GF-D8 (cell line): ENCODE measurements around the gene OR10R2.
"Not testable (repeated sequence)": the region's sequence is repeated elsewhere in the genome, so short reads cannot be mapped to it uniquely, and the experiment has no call there.

ENCODE experiments used
- DNase-seq: peaks from one replicate; lab custom pipeline; 2025; lab: John Stamatoyannopoulos, UW

The OR10R2 gene

DNA sequence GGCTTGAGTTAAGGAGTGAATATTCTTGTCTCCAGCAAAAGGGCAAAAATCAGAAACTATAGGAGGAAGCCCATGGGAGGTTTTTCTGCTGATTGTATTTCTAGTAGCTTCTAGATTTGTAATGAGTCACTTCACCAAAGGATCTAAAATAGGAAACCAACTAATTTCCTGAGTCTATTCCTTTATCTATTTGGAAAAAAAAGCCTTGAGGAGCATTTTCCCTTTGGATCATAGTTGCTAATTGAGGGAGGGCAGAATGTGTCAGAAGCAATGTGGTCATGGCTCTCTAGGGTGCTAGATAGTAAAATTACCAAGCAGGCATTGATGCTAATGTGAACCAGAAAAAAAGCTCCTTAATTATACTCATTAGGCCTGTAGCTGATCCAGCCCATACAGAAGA lies at the start of gene OR10R2:
OR10R2 (plus strand) TSS at position 301 of the 400 bp plus-strand sequence. CDS start 106 bp downstream, outside the sequence.
- no peak for DNase-seq

- DNase-seq = no peak
These were observed 47.0 kb upstream of the OR10R2 start for GRCh38 chr1:158425027-158425426.

DNA sequence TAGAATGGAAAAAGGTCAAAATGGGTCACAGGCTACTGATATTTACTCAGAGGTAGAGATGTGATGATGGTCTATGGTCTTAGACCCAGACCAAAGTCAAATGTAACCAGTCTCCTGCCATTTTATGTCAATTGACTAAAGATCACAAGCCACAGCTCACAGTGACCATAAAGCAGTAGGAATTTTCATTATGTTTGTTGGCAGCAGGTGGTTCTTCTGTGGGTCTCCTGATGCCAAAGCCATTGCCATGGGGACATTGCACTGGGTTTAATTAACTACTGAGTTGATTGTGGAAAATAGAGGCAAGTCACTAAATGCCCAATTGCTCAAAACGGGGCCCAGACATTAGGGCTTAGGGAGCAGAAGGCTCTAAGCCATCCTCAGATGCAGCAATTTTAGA lies 45.9 kb upstream of the OR10R2 start, which contains the start of gene OR10K2:
OR10K2 (minus strand) TSS at position 101 of the 400 bp plus-strand sequence. CDS start 5,371 bp downstream, outside the sequence.
- no peak for DNase-seq

DNA sequence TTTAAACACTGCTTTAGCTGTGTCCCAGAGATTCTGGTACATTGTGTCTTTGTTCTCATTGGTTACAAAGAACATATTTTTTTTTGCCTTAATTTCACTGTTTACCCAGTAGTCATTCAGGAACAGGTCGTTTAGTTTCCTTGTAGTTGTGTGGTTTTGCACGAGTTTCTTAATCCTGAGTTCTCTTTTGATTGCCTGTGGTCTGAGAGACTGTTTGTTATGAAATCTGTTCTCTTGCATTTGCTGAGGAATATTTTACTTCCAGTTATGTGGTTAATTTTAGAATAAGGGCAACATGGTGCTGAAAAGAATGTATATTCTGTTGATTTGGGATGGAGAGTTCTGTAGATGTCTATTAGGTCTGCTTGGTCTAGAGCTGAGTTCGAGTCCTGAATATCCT lies 41.9 kb upstream of the OR10R2 start:
- DNase-seq = not testable (repeated sequence)

DNA sequence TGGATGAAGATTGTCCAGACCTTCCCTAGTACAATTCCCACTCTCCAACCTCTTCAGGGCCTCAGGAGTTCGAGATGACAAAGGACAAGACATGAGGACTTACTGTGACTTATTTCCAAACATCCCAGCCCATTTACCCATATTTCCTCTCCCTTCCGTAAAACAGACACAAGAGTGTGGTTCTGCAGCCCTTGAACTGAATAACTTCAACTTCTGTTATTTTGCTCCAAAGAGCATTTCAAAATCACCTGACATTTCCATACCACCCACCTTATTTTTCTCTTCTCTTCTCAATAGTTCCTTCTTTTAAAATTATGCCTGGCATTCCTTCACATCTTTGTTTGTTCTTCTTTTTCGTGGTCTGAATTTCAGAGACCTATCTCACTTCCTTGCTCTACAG lies 37.3 kb upstream of the OR10R2 start:
- no peak for DNase-seq

DNA sequence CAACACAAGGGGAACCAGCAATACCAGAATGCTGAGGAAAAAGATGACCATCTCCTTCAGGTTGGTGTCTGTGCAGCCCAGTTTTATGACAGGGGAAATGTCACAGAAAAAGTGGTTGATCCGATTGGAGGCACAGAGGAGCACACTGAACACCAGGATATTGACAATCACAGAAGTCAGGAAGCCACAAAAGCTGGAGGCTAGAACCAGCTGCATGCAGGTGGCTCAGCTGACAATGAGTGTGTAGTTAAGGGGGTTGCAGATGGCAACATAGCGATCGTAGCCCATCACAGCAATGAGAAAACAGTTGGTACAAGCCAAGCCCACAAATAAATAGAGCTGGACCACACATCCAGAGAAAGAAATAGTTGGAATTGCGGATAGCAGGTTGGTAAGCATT lies 26.6 kb upstream of the OR10R2 start:
- no peak for DNase-seq

DNA sequence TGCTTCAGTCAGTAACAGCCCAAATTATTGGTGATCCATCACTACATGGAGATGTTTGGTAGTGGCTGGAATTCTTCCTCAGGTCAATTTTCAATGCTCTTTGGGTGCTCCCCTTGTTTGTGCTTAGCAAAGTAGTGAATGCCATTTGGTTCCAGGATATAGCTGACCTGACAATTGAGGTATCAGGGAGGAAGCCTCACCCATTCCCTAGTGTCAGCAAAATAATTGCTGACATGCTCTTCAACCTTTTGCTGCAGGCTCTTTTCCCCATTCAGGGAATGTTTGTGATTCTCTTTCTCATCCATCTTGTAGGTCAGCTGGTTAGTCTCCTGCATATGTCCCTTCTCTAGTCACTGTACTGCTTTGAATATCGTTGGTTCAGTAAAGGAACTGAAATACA lies 17.5 kb upstream of the OR10R2 start:
- no peak for DNase-seq

GRCh38 chr1:158457246-158457645 lies 14.8 kb upstream of the OR10R2 start:
- no peak for DNase-seq

DNA sequence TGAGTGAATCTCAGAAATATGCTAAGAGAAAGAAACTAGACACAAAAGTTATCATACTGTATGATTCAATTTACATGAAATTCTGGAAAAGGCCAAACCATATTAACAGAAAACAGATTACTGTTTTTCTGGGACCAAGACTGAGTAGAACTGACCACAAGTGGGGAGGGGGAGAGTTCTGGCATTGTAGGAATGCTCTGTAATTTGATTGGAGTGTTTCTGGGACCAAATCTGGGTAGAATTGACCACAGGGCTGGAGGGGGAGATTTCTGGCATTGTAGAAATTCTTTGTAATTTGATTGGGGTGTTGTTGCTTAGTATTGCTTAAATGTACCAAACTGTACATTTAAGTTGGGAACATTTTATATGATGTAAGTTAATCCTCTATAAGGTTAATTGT lies 13.8 kb upstream of the OR10R2 start:
- no peak for DNase-seq

- no peak for DNase-seq
These were observed 10.5 kb upstream of the OR10R2 start, which contains the start of gene OR10K1 for GRCh38 chr1:158461534-158461933. Gene OR10K1, plus strand, starts transcription at chr1:158461834. Its CDS starts 3,728 bp downstream, at chr1:158465562.

DNA sequence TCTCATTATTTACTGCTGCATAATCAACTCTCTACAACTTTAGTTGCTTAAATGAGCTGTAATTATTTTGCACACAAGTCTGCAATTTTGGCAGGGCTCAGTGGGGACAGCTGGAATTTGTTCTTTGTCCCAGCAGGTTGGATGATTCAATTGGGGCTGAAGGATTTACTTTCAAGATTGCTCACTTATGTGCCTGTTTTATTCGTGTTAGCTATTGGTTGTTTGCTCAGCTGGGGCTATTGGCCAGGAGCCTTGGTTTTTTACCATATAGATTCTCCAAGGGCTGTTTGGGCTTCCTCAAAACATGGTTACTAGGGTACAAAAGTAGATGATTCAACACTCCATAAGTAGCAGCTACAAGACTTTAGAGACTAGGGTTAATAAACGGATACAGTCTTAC lies 13.4 kb downstream of the OR10R2 start:
- DNase-seq = no peak

DNA sequence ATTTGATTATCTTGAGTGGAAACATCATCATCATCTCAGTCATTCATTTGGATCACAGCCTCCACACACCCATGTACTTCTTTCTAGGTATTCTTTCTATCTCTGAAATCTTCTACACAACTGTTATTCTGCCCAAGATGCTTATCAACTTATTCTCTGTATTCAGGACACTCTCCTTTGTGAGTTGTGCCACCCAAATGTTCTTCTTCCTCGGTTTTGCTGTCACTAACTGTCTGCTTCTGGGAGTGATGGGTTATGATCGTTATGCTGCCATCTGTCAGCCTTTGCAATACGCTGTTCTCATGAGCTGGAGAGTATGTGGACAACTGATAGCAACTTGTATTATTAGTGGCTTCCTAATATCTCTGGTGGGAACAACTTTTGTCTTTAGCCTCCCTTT lies 19.3 kb downstream of the OR10R2 start:
- DNase-seq = no peak

DNA sequence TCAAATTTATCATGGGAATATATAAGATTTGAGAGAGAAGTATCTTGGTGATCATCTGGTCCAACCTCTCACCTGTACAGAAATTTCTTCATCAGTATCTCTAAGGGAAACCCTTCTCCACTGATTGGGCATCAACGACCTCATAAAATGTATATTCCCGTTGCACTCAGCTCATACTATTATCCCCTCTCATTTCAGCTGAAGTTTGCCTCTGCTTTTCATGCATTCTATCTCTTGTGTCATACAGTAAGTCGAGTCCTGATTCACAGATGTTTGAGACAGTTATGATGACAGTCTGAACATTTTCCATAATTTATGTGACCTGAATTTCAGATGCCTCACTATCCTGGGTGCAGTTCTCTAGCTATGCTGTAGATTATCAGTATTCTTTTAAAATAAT lies 21.0 kb downstream of the OR10R2 start:
- DNase-seq = no peak

DNA sequence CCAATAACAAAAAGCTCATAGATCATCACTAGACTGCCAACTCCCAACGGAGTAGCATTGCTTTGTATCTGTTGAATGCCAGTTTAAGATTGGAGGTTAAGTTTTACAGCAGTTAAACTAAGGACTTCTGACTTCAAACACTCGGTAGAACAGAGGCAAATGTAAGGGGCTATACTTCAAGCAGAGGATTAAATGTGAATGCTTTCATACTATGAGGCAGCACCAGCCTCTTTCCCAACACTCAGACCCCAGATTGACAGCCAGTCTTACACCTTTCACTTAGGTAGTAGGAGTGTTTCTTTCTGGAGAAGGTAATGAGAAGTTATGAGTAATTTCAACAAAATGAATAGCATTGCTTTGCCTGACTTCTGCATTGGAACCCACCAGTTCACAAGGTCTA lies 22.8 kb downstream of the OR10R2 start:
- DNase-seq = no peak

DNA sequence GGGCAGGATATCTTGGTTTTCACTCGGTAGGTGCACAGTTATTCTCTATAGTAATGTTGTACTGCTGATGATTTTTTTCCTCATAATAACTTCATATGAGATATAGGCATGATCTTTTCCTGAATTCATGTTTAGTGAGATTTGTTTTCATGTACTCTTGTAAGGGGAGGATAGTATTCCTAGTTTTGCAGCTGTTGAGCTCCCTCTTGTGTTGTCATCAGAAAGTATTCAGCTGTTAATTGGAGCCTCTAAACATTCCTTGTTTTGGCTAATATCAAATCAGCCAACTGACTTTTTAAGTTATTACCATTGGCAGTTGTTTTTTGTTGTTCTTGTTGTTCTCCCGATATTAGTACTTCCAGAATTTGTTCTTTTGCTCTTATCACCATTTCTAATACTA lies 24.4 kb downstream of the OR10R2 start:
- no peak for DNase-seq

DNA sequence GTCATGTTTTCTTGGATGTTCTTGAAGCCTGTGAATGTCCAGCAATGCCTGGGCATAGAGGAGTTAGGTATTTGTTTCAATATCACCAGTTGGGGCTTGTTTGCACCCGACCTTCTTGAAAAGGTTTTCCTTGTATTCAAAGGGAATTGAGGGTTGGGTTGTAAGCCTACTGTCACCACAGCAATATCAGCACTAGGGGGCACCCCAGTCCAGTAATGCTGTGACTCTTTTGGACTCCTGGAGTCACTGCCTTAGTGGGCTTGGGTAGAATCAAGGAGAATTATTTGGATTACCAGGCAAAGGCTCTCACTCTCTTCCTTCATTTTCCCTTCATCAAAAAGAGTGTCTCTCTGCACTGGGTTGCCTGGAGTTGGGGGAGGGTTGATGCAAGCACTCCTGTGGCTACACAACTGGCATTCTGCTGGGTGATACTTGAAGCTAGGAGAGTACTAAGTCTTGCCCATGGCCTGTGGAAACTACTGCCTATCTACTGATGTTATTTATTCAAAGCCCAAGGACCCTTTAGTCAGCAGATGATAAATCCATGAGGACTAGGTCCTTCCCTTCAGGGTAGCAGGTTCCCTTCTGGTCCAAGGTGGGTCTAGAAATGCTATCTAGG lies 34.5 kb downstream of the OR10R2 start:
- no peak for DNase-seq

DNA sequence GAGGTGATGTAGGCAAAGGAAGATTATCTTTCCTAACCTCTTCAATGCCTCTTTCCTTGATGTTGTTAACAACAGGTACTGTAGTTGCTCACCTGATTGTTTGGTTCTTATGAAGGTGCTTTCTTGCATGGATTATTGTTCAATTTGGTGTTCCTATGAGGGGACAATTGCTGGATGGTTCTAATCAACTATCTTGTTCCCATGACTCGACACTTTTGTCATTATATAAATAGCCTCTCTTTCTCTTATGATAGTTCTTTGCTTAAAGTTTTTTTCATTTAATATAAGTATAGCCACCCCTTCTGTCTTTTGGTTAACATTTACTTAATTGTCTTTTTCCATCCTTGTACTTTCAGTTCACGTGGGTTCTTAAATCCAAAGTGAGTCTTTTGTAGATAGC lies 35.5 kb downstream of the OR10R2 start:
- no peak for DNase-seq

DNA sequence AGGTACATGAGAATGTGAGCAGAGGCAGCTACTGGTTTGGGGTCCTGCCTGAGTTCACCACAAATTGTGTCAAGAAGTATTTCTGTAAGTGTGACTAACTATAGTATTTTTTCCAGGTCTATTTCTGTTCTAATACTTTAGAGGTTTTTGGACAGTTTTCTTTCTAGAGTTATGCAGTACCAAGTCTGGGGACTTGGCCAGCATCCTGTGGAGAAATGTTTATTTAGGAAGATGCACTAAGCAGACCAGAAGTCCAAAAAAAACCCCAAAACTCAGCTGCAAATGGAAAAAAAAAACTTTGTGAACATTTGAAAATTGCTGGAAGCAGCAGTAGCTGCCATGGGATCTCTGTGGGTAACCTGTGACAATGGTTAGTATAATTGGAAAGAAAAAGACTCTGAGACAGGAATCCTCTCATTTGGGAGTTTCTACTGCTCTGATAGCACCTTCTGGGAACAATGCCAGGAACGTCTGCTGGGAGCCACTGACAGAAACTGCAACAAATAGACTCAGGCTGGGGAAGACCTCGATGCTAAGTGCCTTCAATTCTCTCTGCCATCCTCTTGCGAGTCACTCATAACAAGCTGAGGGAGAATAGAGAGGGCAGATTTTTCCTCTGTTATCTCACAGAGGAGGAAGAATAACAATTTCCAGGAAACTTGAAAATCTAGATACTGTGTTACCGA lies 37.6 kb downstream of the OR10R2 start:
- DNase-seq = no peak

DNA sequence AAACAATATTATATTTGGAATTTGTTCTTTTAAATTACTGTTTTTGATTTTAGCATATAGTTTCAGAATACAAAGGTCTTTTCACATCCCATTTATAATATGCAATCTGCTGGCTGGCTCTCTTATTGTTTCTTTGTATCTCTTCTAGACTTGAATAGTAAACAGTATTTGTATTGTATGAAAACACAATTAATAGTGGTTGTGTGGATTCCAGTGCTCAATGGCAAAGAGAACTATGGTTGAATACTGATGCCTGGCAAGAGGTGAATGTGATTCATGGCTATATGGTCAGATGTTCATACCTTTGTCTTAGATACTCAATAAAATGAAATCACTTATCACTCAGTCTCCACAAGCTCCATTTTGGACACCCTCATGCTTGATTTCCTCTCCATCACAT lies 44.9 kb downstream of the OR10R2 start:
- DNase-seq = no peak

- no peak for DNase-seq
These were observed 48.0 kb downstream of the OR10R2 start for GRCh38 chr1:158520021-158520420.

DNA sequence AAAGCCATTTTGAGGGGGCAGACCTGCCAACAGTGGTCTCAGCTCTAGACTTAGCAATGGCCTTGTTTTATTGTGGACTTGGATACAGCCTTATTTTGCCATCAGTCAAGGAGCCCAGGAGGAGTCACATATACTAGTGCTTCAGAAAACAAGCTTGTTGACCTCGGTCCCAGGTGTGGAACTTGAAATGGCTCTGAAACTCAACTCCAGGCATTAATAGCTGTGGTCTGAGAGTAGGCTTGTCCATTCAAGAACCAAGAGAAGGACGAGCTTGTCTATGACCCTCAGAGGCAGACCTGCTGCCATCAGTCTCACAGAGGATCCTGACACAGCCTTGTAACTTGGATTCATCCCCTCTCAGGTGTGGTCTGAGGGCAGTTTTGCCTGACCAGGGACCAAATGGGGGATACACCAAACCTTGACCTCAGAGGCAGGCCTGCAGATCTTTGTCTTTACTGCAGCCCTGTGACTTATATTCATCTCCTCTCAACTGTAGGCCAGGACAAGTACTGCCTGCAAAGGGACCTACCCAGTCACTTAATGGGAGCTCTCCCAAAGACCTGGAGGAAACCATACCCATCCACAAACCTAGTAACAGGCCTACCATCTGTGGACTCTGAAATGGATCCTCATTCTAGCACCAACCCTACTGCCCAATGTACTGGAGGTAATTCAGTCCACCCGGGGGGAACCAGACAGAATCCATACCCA lies 49.1 kb downstream of the OR10R2 start:
- DNase-seq = no peak

DNA sequence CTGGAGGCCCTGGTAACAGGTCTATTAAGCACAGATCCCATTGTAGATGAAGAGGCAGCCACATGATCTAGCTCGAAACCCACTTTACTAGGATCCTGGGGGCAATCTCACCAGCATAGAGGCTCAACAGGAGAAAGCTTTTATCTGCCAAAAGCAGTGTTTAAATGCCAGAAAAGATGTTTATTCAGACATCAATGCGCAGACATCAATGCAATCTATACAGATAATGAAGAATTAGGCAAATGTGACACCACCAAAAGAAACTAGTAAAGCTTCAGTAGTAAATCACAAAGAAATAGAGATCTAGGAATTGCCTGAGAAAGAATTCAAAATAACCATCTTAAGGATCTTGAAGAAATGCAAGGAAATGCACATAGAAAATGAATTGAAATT lies 49.6 kb downstream of the OR10R2 start:
- no peak for DNase-seq

- DNase-seq = no peak
These were observed 55.3 kb downstream of the OR10R2 start for GRCh38 chr1:158527190-158527815.
